Mucosa of gallbladder (tissue), 1 donor: Measurements from ENCODE around the gene SMIM29. TPM values are rescaled to one million over a fixed set of nuclear protein-coding genes. Genes with fewer than 3 reads are reported as not detected.

ENCODE experiments used
- DNase-seq: peaks from one replicate; pipeline ENCODE4 v3.0.0-alpha.2; 2020; ENCODE audit warnings: low spot score
- total RNA-seq: library from RNA; stranded (reverse); gene quantifications from one replicate; pipeline ENCODE4 v1.2.1, GENCODE V29; 2021
- donor health status: DM: no; HTN: no; CAD: no.

SMIM29 gene
- total RNA-seq, 1 donor from 2014 or later, result 28.9 TPM

- no peak for DNase-seq
Measured at GRCh38 chr6:34240329-34241248, 8.2 kb downstream of the SMIM29 start.

DNA sequence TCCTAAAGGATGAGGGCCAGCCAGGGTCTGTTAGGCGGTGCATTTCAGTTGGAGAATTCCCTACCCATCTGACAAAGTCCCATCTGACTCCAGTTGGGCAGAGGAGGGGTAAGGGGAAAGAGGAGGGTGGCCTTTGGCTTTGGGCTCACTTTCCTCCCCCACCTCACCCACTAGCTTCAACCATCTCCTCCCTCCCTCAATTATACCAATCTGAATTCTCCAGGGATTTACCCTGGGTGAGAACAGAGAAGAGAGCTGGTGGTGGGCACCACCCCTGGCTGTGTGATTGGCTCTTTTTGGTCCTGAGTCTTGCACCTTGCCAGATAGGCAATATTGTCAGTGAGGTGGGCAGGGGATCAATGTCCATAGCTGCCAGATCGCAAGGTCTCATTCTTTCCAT, 8.9 kb downstream of the SMIM29 start:
- DNase-seq, result no peak

DNA sequence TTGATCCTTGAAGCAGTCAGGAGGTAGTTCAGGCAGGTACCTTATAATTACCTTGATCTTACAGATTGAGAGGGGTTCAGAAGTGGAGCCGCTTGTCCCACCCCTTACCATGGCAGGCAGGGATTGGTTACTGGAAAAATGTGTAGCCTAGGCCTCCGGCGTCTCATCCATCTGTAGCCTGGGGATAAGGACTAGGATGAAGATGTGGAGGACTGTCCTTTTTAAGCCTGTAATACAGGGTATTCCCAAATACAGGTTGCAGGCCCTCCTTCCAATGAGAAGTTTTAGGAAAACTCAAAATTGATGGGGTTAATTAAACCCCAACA, 9.3 kb downstream of the SMIM29 start:
- DNase-seq, result no peak

DNA sequence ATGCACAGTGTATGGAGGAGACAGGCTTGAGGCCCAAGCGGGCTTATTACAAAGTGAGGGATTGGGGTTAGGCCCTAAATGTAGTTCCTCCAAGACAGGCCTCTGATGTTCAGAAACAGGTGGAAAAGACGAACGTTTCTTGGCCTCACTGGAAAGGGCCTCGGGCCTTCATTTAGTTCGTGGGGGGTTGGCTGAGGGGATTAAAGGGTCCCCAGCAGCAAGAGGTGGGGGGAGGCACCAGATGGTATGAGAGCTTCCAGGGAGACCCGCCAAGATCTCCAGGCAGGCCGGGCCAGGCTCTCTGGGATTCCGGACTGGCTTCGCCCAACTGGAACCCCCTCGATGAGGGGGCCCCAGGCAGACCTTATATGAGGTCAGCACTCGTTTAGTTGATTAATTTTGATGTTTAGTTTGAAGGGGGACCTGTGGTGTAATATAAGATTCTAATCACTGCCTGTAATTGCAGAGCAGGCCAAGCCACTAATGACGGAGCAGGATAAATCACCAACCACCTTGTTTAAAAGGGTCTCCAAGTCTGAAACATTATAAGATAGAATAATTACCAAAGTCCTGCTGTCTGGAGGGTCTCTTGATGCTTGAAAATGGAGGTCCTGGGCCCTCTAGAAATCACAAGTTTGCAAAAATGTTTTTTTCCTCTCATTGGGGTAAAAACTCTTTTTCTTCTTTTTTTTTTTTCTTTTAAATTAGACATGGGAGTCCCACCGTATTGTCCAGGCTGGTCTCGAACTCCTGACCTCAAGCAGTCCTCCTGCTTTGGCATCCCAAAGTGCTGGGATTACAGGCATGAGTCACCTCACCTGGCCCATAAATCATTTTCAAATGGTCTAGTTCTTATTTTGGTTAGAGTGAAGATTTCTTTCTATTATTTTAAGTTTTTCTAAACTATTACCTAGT, 10.0 kb downstream of the SMIM29 start:
- DNase-seq, result no peak

- DNase-seq, result no peak
Measured at GRCh38 chr6:34237722-34238584, 10.9 kb downstream of the SMIM29 start.

GRCh38 chr6:34237316-34237721, 11.5 kb downstream of the SMIM29 start:
- DNase-seq, result no peak

- DNase-seq, result peak; percentile 87
Measured at GRCh38 chr6:34236443-34237315, 12.1 kb downstream of the SMIM29 start, which contains the start of gene HMGA1. TSS of gene HMGA1 (plus strand) at chr6:34236873. CDS start at chr6:34240781, 3,908 bp downstream.

- DNase-seq, result peak; percentile 47
Measured at GRCh38 chr6:34236131-34236442, 12.7 kb downstream of the SMIM29 start.

GRCh38 chr6:34235307-34236130, 13.3 kb downstream of the SMIM29 start:
- DNase-seq, result peak; percentile 53

DNA sequence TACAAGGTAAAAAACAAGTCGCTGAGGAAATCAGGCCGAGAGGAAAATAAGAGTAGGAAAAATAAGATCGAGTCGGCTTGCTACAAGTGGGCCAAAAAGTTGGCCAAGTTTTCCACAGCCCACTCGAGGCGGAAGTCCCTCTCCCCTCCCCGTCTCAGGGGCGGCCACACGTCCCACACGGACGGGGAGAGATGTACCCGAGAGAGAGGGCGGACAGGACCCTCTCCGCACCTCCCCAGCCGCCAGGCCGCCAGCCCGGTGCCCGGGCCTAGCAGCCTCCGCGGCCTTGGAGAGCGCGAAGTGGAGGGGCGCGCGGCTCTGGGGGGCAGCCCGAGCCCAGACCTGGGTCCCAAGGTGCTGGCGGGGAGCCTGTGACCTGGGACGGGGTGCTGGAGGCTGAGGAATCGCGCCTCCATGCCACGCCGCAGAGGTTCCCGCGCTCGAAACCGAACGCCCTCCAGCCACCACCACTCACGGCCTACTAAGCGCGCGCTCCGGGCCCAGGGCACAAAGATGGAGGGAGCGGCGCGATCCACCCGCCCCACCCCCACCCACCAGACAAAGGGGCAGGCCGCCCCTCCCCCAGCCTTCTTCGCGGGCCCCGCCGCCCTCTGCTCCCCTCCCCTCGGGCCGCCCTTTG, 14.0 kb downstream of the SMIM29 start:
- no peak for DNase-seq

- no peak for DNase-seq
Measured at GRCh38 chr6:34233867-34234266, 14.9 kb downstream of the SMIM29 start.

- DNase-seq, result no peak
Measured at GRCh38 chr6:34232901-34233300, 15.9 kb downstream of the SMIM29 start.

DNA sequence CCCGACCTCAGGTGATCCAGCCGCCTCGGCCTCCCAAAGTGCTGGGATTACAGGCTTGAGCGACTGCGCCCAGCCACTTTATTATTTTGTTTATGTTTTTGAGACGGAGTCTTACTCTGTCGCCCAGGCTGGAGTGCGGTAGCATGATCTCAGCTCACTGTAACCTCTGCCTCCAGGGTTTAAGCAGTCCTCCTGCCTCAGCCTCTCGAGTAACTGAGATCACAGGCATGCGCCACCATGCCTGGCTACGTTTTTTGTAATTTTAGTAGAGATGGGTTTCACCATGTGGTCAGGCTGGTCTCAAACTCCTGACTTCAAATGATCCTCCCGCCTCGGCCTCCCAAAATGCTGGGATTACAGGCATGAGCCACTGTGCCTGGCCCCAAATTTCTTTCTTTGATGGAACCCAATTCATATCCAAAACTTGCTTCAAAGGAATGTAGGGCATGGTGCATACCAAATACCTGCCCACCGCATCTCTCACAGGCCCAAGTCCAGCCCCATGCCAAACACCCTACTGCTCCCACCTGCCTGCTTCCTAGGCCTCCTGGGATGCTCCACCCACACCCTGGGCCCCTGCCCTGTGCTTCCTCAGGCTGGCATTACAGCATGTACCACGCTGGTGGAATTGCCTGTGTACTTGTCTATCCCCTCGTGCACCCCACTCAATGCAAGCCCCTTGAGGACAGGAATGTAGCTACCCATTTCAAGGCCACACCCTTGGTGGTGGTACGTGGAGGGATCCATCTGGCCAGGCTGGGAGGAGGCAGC, 17.1 kb downstream of the SMIM29 start:
- no peak for DNase-seq

GRCh38 chr6:34230653-34231371, 18.0 kb downstream of the SMIM29 start:
- DNase-seq, result no peak

GRCh38 chr6:34229877-34230276, 18.9 kb downstream of the SMIM29 start:
- DNase-seq, result no peak

DNA sequence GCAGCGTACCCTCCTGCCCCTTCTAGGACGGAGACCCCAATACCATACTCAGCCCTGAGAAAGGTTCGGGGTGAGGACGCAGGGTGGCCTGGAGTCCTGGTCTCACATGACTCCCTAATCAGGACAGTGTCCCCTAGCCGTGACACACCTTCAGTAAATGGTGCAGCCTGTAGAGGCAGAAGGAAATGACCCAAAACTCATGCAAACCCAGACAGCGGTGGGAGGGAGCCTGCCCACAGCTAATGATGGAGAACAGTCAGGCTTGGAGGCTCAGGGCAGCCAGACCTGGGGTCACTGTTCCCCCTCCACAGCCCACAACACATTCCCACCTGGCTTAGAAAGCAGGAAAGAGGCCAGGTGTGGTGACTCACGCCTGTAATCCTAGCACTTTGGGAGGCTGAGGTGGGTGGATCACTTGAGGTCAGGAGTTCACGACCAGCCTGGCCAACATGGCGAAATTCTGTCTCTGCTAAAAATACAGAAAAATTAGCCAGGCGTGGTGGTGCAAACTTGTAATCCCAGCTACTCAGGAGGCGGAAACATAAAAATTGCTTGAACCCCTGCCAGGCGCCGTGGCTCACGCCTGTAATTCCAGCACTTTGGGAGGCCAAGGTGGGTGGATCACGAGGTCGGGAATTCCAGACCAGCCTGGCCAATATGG, 20.9 kb downstream of the SMIM29 start:
- no peak for DNase-seq
